HG03095 (cell line): ENCODE measurements around the gene PIGA.
"Not testable (repeated sequence)": the region's sequence is repeated elsewhere in the genome, so short reads cannot be mapped to it uniquely, and the experiment has no call there.

Experiments used
- ATAC-seq: cut with Tn5 transposase; IDR thresholded peaks from one replicate; pipeline ENCODE4 v1.9.1; 2021; ENCODE audit warnings: moderate library complexity; ENCODE audit not compliant: unreplicated experiment

Gene PIGA

GRCh38 chrX:15321447-15321846 is 13.9 kb downstream of the PIGA start:
- ATAC-seq, result no peak

- ATAC-seq, result no peak
Measured at GRCh38 chrX:15320297-15320696, 15.0 kb downstream of the PIGA start.

GRCh38 chrX:15319075-15319474 is 16.2 kb downstream of the PIGA start:
- no peak for ATAC-seq

- no peak for ATAC-seq
Measured at GRCh38 chrX:15315509-15315908, 19.8 kb downstream of the PIGA start, which contains the start of gene ASB11. ASB11 (minus strand) TSS chrX:15315640; CDS start chrX:15315605, 35 bp downstream.

GRCh38 chrX:15314472-15314871 is 20.9 kb downstream of the PIGA start:
- no peak for ATAC-seq

- ATAC-seq, result no peak
Measured at GRCh38 chrX:15311119-15311518, 24.2 kb downstream of the PIGA start.

- no peak for ATAC-seq
Measured at GRCh38 chrX:15310117-15310516, 25.2 kb downstream of the PIGA start.

- ATAC-seq, result not testable (repeated sequence)
Measured at GRCh38 chrX:15305899-15306298, 29.4 kb downstream of the PIGA start.

GRCh38 chrX:15301924-15302323 is 33.4 kb downstream of the PIGA start:
- no peak for ATAC-seq

GRCh38 chrX:15299941-15300851 is 35.1 kb downstream of the PIGA start:
- ATAC-seq, result no peak

- no peak for ATAC-seq
Measured at GRCh38 chrX:15298780-15299179, 36.5 kb downstream of the PIGA start.

- ATAC-seq, result no peak
Measured at GRCh38 chrX:15298201-15298600, 37.1 kb downstream of the PIGA start.

GRCh38 chrX:15293451-15293850 is 41.9 kb downstream of the PIGA start:
- no peak for ATAC-seq

GRCh38 chrX:15292861-15293260 is 42.5 kb downstream of the PIGA start:
- no peak for ATAC-seq

GRCh38 chrX:15277604-15278003 is 57.7 kb downstream of the PIGA start:
- ATAC-seq, result no peak

- no peak for ATAC-seq
Measured at GRCh38 chrX:15274946-15275345, 60.4 kb downstream of the PIGA start.

- not testable (repeated sequence) for ATAC-seq
Measured at GRCh38 chrX:15273275-15273674, 62.0 kb downstream of the PIGA start.

GRCh38 chrX:15271757-15272156 is 63.6 kb downstream of the PIGA start:
- ATAC-seq, result no peak

GRCh38 chrX:15269618-15270521 is 65.5 kb downstream of the PIGA start, which contains the start of gene ASB9:
ASB9 (minus strand) TSS chrX:15270083; CDS start chrX:15269874, 209 bp downstream.
- ATAC-seq, result no peak
